HEK293 (cell line): ENCODE results near the gene IGDCC3.

Experiments used
- BCL6B ChIP-seq: fragments of 450-650 bp; formaldehyde crosslinking; IDR thresholded peaks from 2 replicates; pipeline ENCODE4 v1.5.1; 2017; ENCODE audit warnings: missing biosample characterization, missing genetic modification characterization
- CTCF ChIP-seq: fragments of 450-650 bp; formaldehyde crosslinking; IDR thresholded peaks from 2 replicates; pipeline ENCODE4 v1.5.1; 2016; ENCODE audit warnings: missing biosample characterization, missing genetic modification characterization
- HOXC10 ChIP-seq: sonication (generic); formaldehyde crosslinking; IDR thresholded peaks from 2 replicates; pipeline ENCODE4 v1.8.1; 2023; ENCODE audit warnings: mild to moderate bottlenecking, missing genetic modification reagents
- PRDM2 ChIP-seq: fragments of 450-650 bp; formaldehyde crosslinking; IDR thresholded peaks from 2 replicates; pipeline ENCODE4 v1.5.1; 2016; ENCODE audit warnings: missing biosample characterization, missing genetic modification characterization, borderline replicate concordance
- PRDM6 ChIP-seq: fragments of 450-650 bp; formaldehyde crosslinking; IDR thresholded peaks from 2 replicates; pipeline ENCODE4 v1.5.1; 2017; ENCODE audit warnings: missing biosample characterization, missing genetic modification characterization
- ZBTB17 ChIP-seq: fragments of 450-650 bp; formaldehyde crosslinking; IDR thresholded peaks from 2 replicates; pipeline ENCODE4 v1.5.1; 2016; ENCODE audit warnings: missing biosample characterization, missing genetic modification characterization
- ZBTB21 ChIP-seq: fragments of 450-650 bp; formaldehyde crosslinking; IDR thresholded peaks from 2 replicates; pipeline ENCODE4 v1.5.1; 2017; ENCODE audit warnings: missing biosample characterization, missing genetic modification characterization
- ZBTB49 ChIP-seq: fragments of 450-650 bp; formaldehyde crosslinking; IDR thresholded peaks from 2 replicates; pipeline ENCODE4 v1.5.1; 2016; ENCODE audit warnings: missing biosample characterization, missing genetic modification characterization, low read depth
- ZFP37 ChIP-seq: fragments of 450-650 bp; formaldehyde crosslinking; IDR thresholded peaks from 2 replicates; pipeline ENCODE4 v1.5.1; 2016; ENCODE audit warnings: missing biosample characterization, missing genetic modification characterization
- ZNF157 ChIP-seq: fragments of 450-650 bp; formaldehyde crosslinking; IDR thresholded peaks from 2 replicates; pipeline ENCODE4 v1.5.1; 2016; ENCODE audit warnings: missing biosample characterization, missing genetic modification characterization
- ZNF394 ChIP-seq: fragments of 450-650 bp; formaldehyde crosslinking; IDR thresholded peaks from 2 replicates; pipeline ENCODE4 v1.5.1; 2016; ENCODE audit warnings: missing biosample characterization, missing genetic modification characterization, mild to moderate bottlenecking, moderate library complexity, borderline replicate concordance
- ZNF518A ChIP-seq: fragments of 450-650 bp; formaldehyde crosslinking; conservative IDR thresholded peaks from 2 replicates; pipeline ENCODE4 v1.5.1; 2016; ENCODE audit warnings: low read depth, missing biosample characterization, missing genetic modification characterization
- ZNF624 ChIP-seq: fragments of 450-650 bp; formaldehyde crosslinking; IDR thresholded peaks from 2 replicates; pipeline ENCODE4 v1.5.1; 2017; ENCODE audit warnings: missing biosample characterization, missing genetic modification characterization
- ZNF639 ChIP-seq: fragments of 450-650 bp; formaldehyde crosslinking; IDR thresholded peaks from 2 replicates; pipeline ENCODE4 v1.5.1; 2016; ENCODE audit warnings: missing biosample characterization, missing genetic modification characterization
- ZNF654 ChIP-seq: fragments of 450-650 bp; formaldehyde crosslinking; IDR thresholded peaks from 2 replicates; pipeline ENCODE4 v1.5.1; 2016; ENCODE audit warnings: low read depth, missing biosample characterization, missing genetic modification characterization
- ZNF670 ChIP-seq: fragments of 450-650 bp; formaldehyde crosslinking; IDR thresholded peaks from 2 replicates; pipeline ENCODE4 v1.5.1; 2016; ENCODE audit warnings: missing biosample characterization, missing genetic modification characterization, low read depth

IGDCC3 gene

GRCh38 chr15:65377105-65377975, 462 bp downstream of the IGDCC3 start (continued):
- TF ChIP-seq ZNF518A (tag by site-specific recombination): no peak
- no peak for TF ChIP-seq ZBTB49 (tag by site-specific recombination)
- TF ChIP-seq HOXC10 (CRISPR knock-in tag): 0 out of 2 replicates have a peak, but pooled peaks have one; percentile 61
- TF ChIP-seq ZNF394: no peak
- TF ChIP-seq PRDM2 (tag by site-specific recombination): peak; percentile 7; the same call in 1 of the 2 replicates
- no peak for TF ChIP-seq ZNF654 (tag by site-specific recombination)
- TF ChIP-seq CTCF (tag by site-specific recombination): no peak
- peak; percentile 93 for TF ChIP-seq ZFP37 (tag by site-specific recombination)
- 0 out of 2 replicates have a peak, but pooled peaks have one; percentile 7 for TF ChIP-seq BCL6B (tag by site-specific recombination)
- TF ChIP-seq PRDM6 (tag by site-specific recombination): no peak
- no peak for TF ChIP-seq ZNF639 (tag by site-specific recombination)
- no peak for TF ChIP-seq ZNF157
- TF ChIP-seq ZBTB17: peak; percentile 98
- no peak for TF ChIP-seq ZBTB21 (tag by site-specific recombination)
- TF ChIP-seq ZNF670: no peak
- no peak for TF ChIP-seq ZNF624
